ENCODE measurements around the gene NFAM1.

The NFAM1 gene

DNA sequence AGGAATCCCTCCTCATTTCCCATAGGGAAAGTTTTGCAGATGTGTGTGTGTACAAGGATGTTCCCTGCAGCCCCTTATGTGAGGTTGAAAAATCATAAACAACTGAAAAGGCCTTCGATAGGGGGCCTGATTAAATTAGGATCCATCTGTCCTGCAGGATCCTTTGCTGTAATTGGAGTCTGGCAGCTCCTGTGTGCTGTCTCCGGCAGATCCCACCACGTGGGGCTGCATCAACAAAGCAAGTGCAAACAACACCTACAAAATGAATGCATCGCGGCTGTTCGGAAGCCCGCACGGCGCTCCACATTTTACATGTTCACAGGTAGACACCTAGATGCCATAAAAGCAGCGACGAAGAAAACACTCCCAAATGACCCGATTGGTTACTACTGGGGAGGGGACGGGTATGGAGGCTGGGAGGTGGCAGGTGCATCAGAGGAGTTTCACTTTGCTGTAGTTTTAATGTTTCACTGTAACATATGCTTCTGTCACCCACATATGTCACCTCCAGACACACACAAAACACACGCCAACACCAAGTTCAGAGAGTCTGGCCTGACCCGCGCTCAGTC lies 52.2 kb downstream of the NFAM1 start:
- DNase-seq = no peak

DNA sequence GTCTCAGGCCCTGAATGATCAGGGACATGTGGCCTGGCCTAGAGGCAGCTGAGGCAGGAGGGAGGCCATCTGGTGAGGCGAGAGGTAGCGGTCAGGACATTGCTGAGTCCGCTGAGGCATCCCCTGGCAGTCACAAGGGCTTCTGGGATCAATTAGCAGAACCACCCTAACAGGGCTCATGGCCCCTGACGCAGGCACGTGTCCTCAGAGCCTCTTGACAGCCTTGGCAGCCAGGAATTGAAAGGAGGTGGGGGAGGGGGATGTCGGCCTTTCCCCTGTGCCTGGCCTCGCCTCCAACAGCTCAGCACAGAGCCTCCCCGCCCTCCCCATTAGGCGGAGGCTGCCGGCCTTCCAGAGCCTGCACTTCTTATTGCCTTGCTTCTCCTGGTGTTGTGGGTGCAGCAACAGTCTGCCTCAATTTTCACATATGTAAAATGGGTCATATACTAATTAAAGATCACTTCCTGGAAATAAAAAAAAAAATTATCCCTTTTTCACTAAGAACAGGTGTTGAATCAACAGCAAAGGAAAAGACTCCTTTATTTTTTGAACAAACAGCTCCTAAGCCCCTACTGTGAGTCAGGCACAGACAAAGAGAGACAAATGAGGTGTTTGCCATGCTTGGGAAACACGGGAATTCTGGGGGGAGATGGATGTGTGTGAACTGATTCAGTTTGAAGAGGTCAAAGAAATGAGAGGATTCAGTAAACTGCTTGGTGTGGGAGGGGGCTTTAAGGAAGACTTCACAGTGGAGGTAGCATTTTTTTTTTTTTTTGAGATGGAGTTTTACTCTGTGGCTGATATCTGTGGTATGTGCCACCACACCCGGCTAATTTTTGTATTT lies 55.3 kb downstream of the NFAM1 start:
- DNase-seq = no peak

DNA sequence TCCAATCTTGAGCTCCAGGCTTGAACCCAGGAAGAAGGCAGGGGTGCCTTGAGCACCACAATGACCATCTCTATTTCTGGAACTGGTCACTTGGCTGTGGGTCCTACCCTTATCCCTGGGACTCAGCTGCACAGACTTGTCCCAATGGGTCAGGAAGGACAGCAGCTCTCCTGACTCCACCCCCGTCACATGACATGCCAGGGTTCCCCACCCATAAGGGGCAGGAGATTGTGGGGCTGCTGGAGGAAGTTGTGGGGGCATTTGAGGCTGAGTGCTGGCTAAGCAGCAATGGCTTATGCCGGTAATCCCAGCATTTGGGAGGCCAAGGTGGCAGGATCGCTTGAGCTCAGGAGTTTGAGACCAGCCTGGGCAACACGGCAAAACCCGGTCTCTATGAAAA lies 56.2 kb downstream of the NFAM1 start:
- no peak for DNase-seq

DNA sequence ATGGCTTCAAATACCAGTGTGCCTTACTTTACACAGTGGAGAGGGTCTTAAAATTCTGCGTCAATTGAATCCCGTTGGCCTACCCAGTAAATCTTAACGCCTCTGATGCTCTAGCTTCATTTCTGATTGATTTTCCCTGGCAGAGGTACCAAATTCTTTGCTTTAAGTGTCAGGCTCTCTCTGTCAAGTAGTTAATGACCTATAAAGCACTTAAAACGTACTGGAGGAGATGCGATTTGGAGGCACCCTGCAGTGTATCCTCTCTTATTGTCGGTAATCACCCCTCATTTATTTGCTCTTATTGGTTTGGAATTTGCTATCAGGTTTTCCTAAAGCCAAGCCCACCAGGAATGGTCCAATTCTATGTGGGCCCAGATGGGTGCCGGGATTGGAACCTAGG lies 59.2 kb downstream of the NFAM1 start:
- DNase-seq = no peak

DNA sequence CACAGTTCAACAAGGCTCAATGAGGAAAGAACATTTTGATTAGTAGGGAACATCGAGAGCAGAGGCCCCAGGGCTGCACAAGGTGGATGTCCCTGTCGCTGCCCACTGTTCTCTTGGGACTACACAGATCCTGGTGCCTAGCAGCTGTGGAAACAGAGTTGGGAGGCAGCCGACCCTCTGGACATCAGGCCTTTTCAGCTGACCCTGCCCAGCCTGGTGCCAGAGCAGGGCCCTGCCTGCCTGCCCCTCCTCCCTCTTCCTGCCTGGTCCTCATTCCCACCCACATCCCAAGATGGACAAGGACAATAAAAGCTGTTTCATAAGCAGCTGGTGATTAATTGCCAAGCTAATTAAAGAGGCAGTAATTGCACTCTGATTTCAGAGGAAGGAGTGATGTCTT lies 60.7 kb downstream of the NFAM1 start:
- no peak for DNase-seq

- no peak for DNase-seq
Observed at GRCh38 chr22:42371099-42371498, 61.1 kb downstream of the NFAM1 start.

DNA sequence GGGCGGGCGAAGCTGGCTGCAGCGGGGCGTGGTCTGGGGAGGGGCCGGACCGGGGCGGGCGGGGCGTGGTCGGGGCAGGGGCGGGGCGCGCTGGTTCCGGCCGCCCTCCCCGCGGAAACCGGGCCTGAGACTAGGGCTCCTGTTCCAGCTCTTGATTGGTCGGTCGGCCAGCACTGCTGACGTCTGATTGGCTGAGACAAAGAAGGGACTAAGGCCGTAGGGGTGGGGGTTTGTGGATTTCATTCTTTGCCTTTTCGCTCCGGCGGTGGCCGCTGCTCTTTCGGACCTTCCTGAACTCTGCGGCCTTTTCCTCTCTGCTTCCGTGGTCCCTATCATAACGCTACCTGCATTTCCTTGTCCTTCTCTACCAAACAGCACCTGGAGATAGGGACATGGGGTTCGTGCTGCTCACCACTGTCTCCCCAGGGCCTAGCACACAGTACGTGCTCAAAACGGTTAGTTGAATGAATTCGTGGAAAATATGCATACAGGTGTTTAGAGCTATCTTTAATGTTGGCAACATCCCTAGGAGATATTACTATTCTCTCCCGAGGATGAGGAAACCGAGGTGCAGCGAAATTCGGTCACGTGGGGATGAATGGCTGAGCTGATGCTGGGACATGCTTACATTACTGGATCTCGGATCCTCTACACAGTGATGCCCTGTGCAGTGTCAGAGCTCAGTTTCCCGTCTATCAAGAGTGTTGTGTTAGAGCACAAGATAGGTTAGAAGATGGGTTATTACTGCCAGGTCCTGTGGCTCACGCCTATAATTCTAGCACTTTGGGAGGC lies 62.8 kb downstream of the NFAM1 start:
- peak; percentile 85 for DNase-seq

DNA sequence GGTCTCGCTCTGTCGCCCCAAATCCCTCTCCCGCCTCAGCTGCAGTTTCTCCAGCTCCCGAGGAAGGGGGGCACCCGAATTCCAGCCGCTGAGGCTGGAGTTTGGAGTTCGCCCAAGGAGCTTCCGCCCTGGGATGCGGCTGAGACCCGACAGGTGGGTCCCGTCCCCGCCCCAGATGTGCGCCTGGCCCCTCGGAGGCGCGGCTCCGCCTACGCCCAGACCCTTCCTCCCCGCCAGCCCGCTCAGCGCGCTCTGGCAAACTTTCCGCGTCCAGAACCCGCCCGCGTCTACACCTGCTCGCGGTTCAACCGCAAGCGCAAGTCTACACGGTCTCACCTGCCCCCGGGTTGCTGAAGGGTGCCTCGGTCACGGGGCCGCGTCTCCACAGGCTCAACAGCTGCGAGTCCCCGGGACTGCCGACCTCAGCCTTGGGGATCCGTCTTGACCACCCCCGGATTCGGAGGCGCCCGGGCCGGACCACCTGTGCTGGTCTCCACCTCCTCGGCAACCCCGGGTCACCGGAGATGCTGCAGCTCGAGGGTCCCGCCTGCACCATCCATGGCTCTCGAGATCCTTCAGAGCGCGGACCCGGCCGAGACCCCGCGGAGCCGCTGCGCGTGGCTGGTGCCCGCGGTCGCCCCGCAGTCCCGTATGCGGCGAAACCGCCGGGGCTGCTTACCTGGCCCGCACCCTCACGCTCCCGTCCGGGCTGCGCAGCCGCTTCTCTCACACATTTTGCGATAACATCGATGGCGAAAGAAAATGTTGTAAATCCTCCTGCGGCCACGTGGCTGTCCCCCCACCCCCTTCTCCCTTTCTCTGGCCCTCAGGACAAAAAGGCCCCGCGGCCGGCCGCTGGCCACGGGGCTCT lies 63.6 kb downstream of the NFAM1 start:
- DNase-seq = no peak

GRCh38 chr22:42367980-42368378 lies 64.2 kb downstream of the NFAM1 start:
- DNase-seq = no peak

- no peak for DNase-seq
Observed at GRCh38 chr22:42366806-42367581, 65.2 kb downstream of the NFAM1 start.

DNA sequence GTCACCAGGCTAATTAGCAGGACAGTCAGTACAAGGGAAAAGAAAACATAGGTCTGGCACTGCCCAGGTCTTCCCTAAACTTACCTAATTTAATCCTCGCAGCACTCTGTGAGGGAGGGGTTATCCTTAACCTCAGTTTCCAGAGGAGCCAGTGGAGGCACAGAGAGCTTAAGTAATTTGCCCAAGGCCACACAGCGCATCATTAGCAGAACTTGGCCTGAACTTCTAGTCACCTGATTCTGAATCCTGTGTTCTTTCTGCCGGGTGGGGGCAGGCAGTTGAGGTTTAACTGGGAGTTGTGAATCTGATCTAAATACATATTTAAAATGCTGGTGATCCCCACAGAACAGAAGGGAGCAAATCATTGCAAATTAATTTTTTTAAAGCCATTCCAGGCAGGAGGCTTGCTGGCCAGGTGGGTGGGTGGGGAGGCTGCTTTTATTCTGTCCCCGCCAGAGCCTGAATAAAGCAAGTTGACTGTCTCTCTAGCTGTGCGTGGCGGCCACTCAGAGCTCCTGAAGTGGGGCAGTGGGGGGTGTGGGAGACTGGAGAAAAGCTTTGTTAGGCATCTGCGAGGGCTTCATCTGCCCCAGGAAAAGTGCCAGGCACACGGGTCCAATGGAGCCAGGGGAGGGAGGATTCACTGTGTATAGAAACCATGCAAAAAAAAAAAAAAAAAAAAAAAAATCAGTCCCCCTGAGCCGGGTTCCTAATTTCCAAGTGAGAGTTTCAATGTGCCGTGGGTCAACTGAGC lies 66.1 kb downstream of the NFAM1 start:
- DNase-seq = no peak

DNA sequence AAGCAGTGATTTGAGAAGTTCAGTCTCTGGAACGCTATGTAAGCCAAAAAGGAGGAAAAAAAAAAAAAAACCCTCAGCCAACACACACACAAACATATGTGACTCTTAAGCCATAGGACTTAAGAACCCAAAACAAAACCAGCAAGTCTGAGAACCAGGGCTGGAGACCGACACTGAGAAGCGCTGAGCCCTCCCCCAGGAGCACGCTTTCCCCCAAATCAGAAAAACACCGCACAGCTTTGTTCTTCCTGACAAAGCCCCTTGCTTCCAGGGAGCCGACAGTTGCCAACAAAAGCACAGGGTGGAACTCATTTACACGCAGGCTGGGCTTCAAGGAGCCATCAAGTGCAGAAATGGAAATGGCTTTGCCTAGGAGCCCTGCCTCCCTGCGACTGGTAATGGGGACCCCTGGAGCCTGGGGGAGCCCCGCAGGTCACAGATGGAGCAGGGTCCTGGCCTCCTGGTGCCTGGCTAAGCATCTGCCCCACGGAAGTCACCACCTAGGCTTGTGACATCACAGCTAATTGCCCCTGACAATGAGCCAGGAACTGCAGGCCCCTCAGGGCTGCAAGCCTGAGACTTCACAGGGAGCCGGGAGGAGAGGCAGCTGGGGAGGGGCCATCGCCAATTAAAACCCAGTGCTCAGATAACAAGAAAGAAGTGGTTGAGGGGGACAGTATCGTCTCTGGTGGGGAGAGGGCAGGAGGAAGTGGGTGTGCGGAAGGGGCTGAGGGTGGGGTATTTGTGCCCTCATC lies 66.9 kb downstream of the NFAM1 start:
- no peak for DNase-seq

GRCh38 chr22:42364604-42365110 lies 67.5 kb downstream of the NFAM1 start:
- DNase-seq = no peak

GRCh38 chr22:42363892-42364291 lies 68.3 kb downstream of the NFAM1 start:
- no peak for DNase-seq

DNA sequence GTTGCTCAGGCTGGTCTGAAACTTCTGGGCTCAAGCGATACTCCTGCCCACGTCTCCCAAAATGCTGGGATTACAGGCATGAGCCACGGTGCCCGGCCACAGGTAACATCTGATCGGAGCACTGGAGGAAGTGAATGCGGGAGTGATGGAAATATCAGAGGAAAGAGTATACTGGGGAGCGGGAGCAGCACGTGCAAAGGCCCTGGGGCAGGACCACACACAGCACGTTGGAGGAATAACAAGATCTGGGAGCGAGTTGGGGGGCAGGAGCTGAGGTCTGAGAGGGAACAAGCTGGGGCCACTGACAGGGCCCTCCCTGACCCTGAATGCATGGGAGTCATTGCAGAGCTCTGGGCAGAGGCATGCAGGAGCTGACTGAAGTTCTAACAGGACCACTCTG lies 70.7 kb downstream of the NFAM1 start:
- DNase-seq = no peak

GRCh38 chr22:42360348-42360747 lies 71.9 kb downstream of the NFAM1 start:
- no peak for DNase-seq

- no peak for DNase-seq
Observed at GRCh38 chr22:42358643-42359558, 73.3 kb downstream of the NFAM1 start.

- no peak for DNase-seq
Observed at GRCh38 chr22:42357634-42358296, 74.4 kb downstream of the NFAM1 start.

- DNase-seq = no peak
Observed at GRCh38 chr22:42357221-42357620, 75.0 kb downstream of the NFAM1 start.
